GM19193 (cell line): ENCODE data around the gene CD300E.

ENCODE experiments used
- POLR2A ChIP-seq: IDR thresholded peaks from 4 replicates; pipeline ENCODE4 v1.6.1; 2011; ENCODE audit not compliant: insufficient read depth, insufficient read length; ENCODE audit errors: extremely low read depth

The CD300E gene

GRCh38 chr17:74592087-74592990 is 31.2 kb downstream of the CD300E start, which contains the start of gene CD300LD:
Gene CD300LD, minus strand, starts transcription at chr17:74592283. Its CDS starts 81 bp downstream, at chr17:74592202.
- no peak for TF ChIP-seq POLR2A

GRCh38 chr17:74591503-74591902 is 32.0 kb downstream of the CD300E start:
- no peak for TF ChIP-seq POLR2A

- no peak for TF ChIP-seq POLR2A
These were observed 37.8 kb downstream of the CD300E start for GRCh38 chr17:74585711-74586110.

- TF ChIP-seq POLR2A, result no peak
These were observed 39.1 kb downstream of the CD300E start for GRCh38 chr17:74584292-74585060.

GRCh38 chr17:74582633-74583032 is 40.9 kb downstream of the CD300E start:
- no peak for TF ChIP-seq POLR2A

- no peak for TF ChIP-seq POLR2A
These were observed 43.6 kb downstream of the CD300E start for GRCh38 chr17:74579900-74580299.

GRCh38 chr17:74578979-74579378 is 44.6 kb downstream of the CD300E start:
- TF ChIP-seq POLR2A, result no peak

GRCh38 chr17:74574489-74575142 is 48.9 kb downstream of the CD300E start:
- TF ChIP-seq POLR2A, result no peak

GRCh38 chr17:74573169-74573568 is 50.4 kb downstream of the CD300E start:
- no peak for TF ChIP-seq POLR2A

GRCh38 chr17:74571621-74572270 is 51.8 kb downstream of the CD300E start:
- TF ChIP-seq POLR2A, result no peak

GRCh38 chr17:74569020-74570003 is 54.2 kb downstream of the CD300E start:
- TF ChIP-seq POLR2A, result no peak

- TF ChIP-seq POLR2A, result no peak
These were observed 55.2 kb downstream of the CD300E start for GRCh38 chr17:74568106-74568873.

GRCh38 chr17:74567397-74567796 is 56.1 kb downstream of the CD300E start, which contains the start of gene CD300H:
Gene CD300H, minus strand, starts transcription at chr17:74567509.
- no peak for TF ChIP-seq POLR2A
